Measurements from ENCODE around the gene TRAPPC2L.

The TRAPPC2L gene

GRCh38 chr16:88861359-88861758 is 4.4 kb downstream of the TRAPPC2L start:
- DNase-seq: no peak

GRCh38 chr16:88862968-88863367 is 6.0 kb downstream of the TRAPPC2L start:
- DNase-seq: no peak

- DNase-seq: no peak
Observed at GRCh38 chr16:88863426-88863825, 6.5 kb downstream of the TRAPPC2L start.

- DNase-seq: no peak
Observed at GRCh38 chr16:88864099-88864498, 7.2 kb downstream of the TRAPPC2L start.

GRCh38 chr16:88864521-88864920 is 7.6 kb downstream of the TRAPPC2L start:
- DNase-seq: no peak

- DNase-seq: no peak
Observed at GRCh38 chr16:88865310-88865709, 8.4 kb downstream of the TRAPPC2L start.

GRCh38 chr16:88865742-88866141 is 8.8 kb downstream of the TRAPPC2L start:
- DNase-seq: no peak

GRCh38 chr16:88866151-88866920 is 9.4 kb downstream of the TRAPPC2L start, which contains the start of gene PABPN1L:
Gene PABPN1L, minus strand, starts transcription at chr16:88866660. Its CDS starts 54 bp downstream, at chr16:88866606.
- DNase-seq: no peak

- DNase-seq: no peak
Observed at GRCh38 chr16:88867581-88868246, 10.8 kb downstream of the TRAPPC2L start.

- no peak for DNase-seq
Observed at GRCh38 chr16:88868974-88869672, 12.2 kb downstream of the TRAPPC2L start.

GRCh38 chr16:88869673-88869980 is 12.7 kb downstream of the TRAPPC2L start:
- DNase-seq: no peak

- no peak for DNase-seq
Observed at GRCh38 chr16:88870608-88871348, 13.9 kb downstream of the TRAPPC2L start.

GRCh38 chr16:88871349-88871702 is 14.4 kb downstream of the TRAPPC2L start:
- DNase-seq: no peak

GRCh38 chr16:88871730-88872416 is 14.9 kb downstream of the TRAPPC2L start:
- DNase-seq: no peak

- no peak for DNase-seq
Observed at GRCh38 chr16:88872650-88873331, 15.9 kb downstream of the TRAPPC2L start.

GRCh38 chr16:88874938-88875599 is 18.1 kb downstream of the TRAPPC2L start:
- DNase-seq: no peak

- no peak for DNase-seq
Observed at GRCh38 chr16:88875703-88876234, 18.8 kb downstream of the TRAPPC2L start.

- no peak for DNase-seq
Observed at GRCh38 chr16:88876942-88877526, 20.1 kb downstream of the TRAPPC2L start.

- DNase-seq: no peak
Observed at GRCh38 chr16:88877564-88878289, 20.8 kb downstream of the TRAPPC2L start.

- no peak for DNase-seq
Observed at GRCh38 chr16:88878356-88878755, 21.4 kb downstream of the TRAPPC2L start.
